GM18508 (cell line): ENCODE measurements around the gene PRKRIP1.

Experiments
- ATAC-seq: cut with Tn5 transposase; IDR thresholded peaks from one replicate; pipeline ENCODE4 v1.9.1; 2021; ENCODE audit warnings: moderate number of reproducible peaks; ENCODE audit not compliant: insufficient read depth, unreplicated experiment

PRKRIP1 gene

GRCh38 chr7:102427019-102427405, 30.8 kb downstream of the PRKRIP1 start:
- ATAC-seq = no peak

GRCh38 chr7:102429141-102429899, 33.2 kb downstream of the PRKRIP1 start:
- ATAC-seq = no peak

- ATAC-seq = no peak
Measured at GRCh38 chr7:102431617-102432298, 35.6 kb downstream of the PRKRIP1 start.

GRCh38 chr7:102432442-102433218, 36.5 kb downstream of the PRKRIP1 start:
- no peak for ATAC-seq

- ATAC-seq = no peak
Measured at GRCh38 chr7:102433219-102434038, 37.3 kb downstream of the PRKRIP1 start, which contains the start of gene ORAI2. Gene ORAI2, plus strand, starts transcription at chr7:102433575. Its CDS starts 5,382 bp downstream, at chr7:102438957.

GRCh38 chr7:102434039-102434486, 37.9 kb downstream of the PRKRIP1 start:
- ATAC-seq = no peak

- ATAC-seq = no peak
Measured at GRCh38 chr7:102436118-102436517, 40.0 kb downstream of the PRKRIP1 start.

GRCh38 chr7:102439963-102440795, 44.0 kb downstream of the PRKRIP1 start:
- ATAC-seq = no peak

- ATAC-seq = peak; percentile 40
Measured at GRCh38 chr7:102444961-102445673, 49.0 kb downstream of the PRKRIP1 start.

GRCh38 chr7:102445674-102446071, 49.5 kb downstream of the PRKRIP1 start:
- no peak for ATAC-seq

GRCh38 chr7:102446387-102447156, 50.4 kb downstream of the PRKRIP1 start:
- ATAC-seq = no peak

- ATAC-seq = no peak
Measured at GRCh38 chr7:102447311-102447710, 51.1 kb downstream of the PRKRIP1 start.

- no peak for ATAC-seq
Measured at GRCh38 chr7:102449136-102449535, 53.0 kb downstream of the PRKRIP1 start.

GRCh38 chr7:102450242-102450641, 54.1 kb downstream of the PRKRIP1 start:
- no peak for ATAC-seq

GRCh38 chr7:102451371-102452054, 55.4 kb downstream of the PRKRIP1 start:
- no peak for ATAC-seq

GRCh38 chr7:102452451-102452850, 56.3 kb downstream of the PRKRIP1 start:
- ATAC-seq = no peak

- no peak for ATAC-seq
Measured at GRCh38 chr7:102453319-102453718, 57.2 kb downstream of the PRKRIP1 start.
